Ecto neural progenitor cell (in vitro differentiated cells): Measurements from ENCODE around the gene FAM3A.
A peak's percentile ranks its signal among the peaks of the same experiment; 100 is the strongest.

Source experiments
- DNase-seq: peaks from one replicate; pipeline ENCODE4 v3.0.0-alpha.2; 2018; ENCODE audit warnings: low spot score

The FAM3A gene

GRCh38 chrX:154458954-154459778 is 56.9 kb downstream of the FAM3A start:
- no peak for DNase-seq

- peak; percentile 70 for DNase-seq
Measured at GRCh38 chrX:154458116-154458953, 57.7 kb downstream of the FAM3A start, which contains the start of gene PLXNA3. PLXNA3 (plus strand) TSS chrX:154458281; CDS start chrX:154460184, 1,903 bp downstream.

- DNase-seq = no peak
Measured at GRCh38 chrX:154457491-154458115, 58.4 kb downstream of the FAM3A start.
